Heart right ventricle (tissue), 16 donors: Measurements from ENCODE around the gene HABP2. TPM values are rescaled to one million over a fixed set of nuclear protein-coding genes. Genes with fewer than 3 reads are reported as not detected.

ENCODE experiments used
- ATAC-seq, 8 donors: fragments of 200-7000 bp; cut with Tn5 transposase; one replicate each; pipeline ENCODE4 v1.9.1; 2020; ENCODE audit warnings: mild to moderate bottlenecking in 8 of 8, moderate library complexity in 8 of 8, moderate number of reproducible peaks in 1 of 8
- DNase-seq, 2 donors: peaks; one replicate each; pipeline ENCODE4 v3.0.0-alpha.2; 2020
- H3K27ac ChIP-seq, 10 donors: fragments of 200-600 bp; sonication (generic) in 2 of 10; one replicate each; pipeline versions ENCODE4 v1.5.0 to v1.8.0; 2020 to 2022; ENCODE audit warnings: mild to moderate bottlenecking in 3 of 10
- H3K27me3 ChIP-seq, 7 donors: fragments of 200-600 bp; one replicate each; pipeline ENCODE4 v1.8.0; 2021 to 2022; ENCODE audit warnings: mild to moderate bottlenecking in 2 of 7
- H3K36me3 ChIP-seq, 9 donors: fragments of 200-600 bp; sonication (generic) in 1 of 9; one replicate each; pipeline versions ENCODE4 v1.5.0 to v1.8.0; 2020 to 2022; ENCODE audit warnings: mild to moderate bottlenecking in 2 of 9
- H3K4me1 ChIP-seq, 9 donors: fragments of 200-600 bp; sonication (generic) in 1 of 9; one replicate each; pipeline versions ENCODE4 v1.5.0 to v1.8.0; 2020 to 2022; ENCODE audit warnings: mild to moderate bottlenecking in 4 of 9
- H3K4me3 ChIP-seq, 10 donors: fragments of 200-600 bp; sonication (generic) in 2 of 10; one replicate each; pipeline versions ENCODE4 v1.5.0 to v1.8.0; 2020 to 2022; ENCODE audit warnings: mild to moderate bottlenecking in 7 of 10, moderate library complexity in 2 of 10
- H3K9me3 ChIP-seq, 11 donors: fragments of 200-600 bp in 10 of 11; sonication (generic) in 2 of 11; one replicate each; pipeline versions ENCODE4 v1.5.0 to v1.8.0; 2013 to 2022; ENCODE audit warnings: mild to moderate bottlenecking in 2 of 11, control low read depth in 1 of 11, moderate library complexity in 1 of 11
- WGBS, 2 donors: extraction: QIAGEN DNeasy Blood & Tissue Kit; methylation state at CpG; one replicate each; pipeline ENCODE4 v1.1.7; 2013; ENCODE audit warnings: inconsistent platforms in 1 of 2; 5-methylcytosine and 5-hydroxymethylcytosine counted together
- intact Hi-C, 10 donors: fragments of 100-400 bp; cut with DNase I; formaldehyde crosslinking; loops; one replicate each; pipeline versions ENCODE4 v1.11.1 to v1.14.2; 2022
- polyA plus RNA-seq, 2 donors: library from polyadenylated mRNA; stranded (reverse); fragments of 200-250 nt; gene quantifications; one replicate each; pipeline ENCODE4 v1.2.3, GENCODE V29; 2013
- total RNA-seq, 10 donors: library from RNA; stranded (reverse); fragmentation: NEBNext Ultra II Directional in 3 of 10; extraction: Animal tissue kit (Norgen Biotek cat#: 25700) in 3 of 10; gene quantifications; one replicate each; pipeline versions ENCODE4 v1.2.1 to v1.2.4, GENCODE V29; 2021 to 2023
- TF ChIP-seq, protein P1 (sequence below), 9 donors: fragments of 200-600 bp; sonication (generic) in 2 of 9; IDR thresholded peaks; one replicate each; pipeline versions ENCODE4 v1.5.0 to v1.8.0; 2021 to 2022; ENCODE audit warnings: antibody characterized with exemption in 9 of 9, mild to moderate bottlenecking in 5 of 9, moderate library complexity in 1 of 9
- donor health status: Arrhythmogenic right ventricular cardiomyopathy.
- donor health status: ischemic (EF 13 %, LVEDD 7.1; RV severe dilation, severe dysfunction).
- donor health status: healthy with polysubstance abuse.
- donor health status: DM: no; HTN: yes; CAD: no.
- donor health status: DM: no; HTN: no; CAD: no.
- donor health status: ischemic (EF 25% LVEDD 6.9; RV normal size, moderate dysfunction).
- donor health status: ischemic (EF 25% LVEDD 5.7; RV mildly dilated, moderate dysfunction).
- donor health status: healthy.
- donor health status: DM: yes; HTN: yes; CAD: no.
- donor health status: Ischemic cardiomyopathy.
- donor health status: ischemic (EF 35%, LVEDD 5.7; RV mildly dilated, moderate dysfunction).
- donor health status: nonischemic (EF 11% LVEDD 7.7; RV severe dilation, severe dysfunction).
- donor health status: DM: yes; HTN: yes; CAD: no.
- donor health status: PGD.
- donor health status: ischemic (EF 29% LVEDD 5.4; RV normal size, mild dysfunction).
- donor health status: nonischemic (EF 23%, LVEDD 6.1; RV moderate dilation, normal function).

Gene HABP2
- total and polyA plus RNA-seq, 12 donors = 0.12 to 0.51 TPM; not detected in 10

DNA sequence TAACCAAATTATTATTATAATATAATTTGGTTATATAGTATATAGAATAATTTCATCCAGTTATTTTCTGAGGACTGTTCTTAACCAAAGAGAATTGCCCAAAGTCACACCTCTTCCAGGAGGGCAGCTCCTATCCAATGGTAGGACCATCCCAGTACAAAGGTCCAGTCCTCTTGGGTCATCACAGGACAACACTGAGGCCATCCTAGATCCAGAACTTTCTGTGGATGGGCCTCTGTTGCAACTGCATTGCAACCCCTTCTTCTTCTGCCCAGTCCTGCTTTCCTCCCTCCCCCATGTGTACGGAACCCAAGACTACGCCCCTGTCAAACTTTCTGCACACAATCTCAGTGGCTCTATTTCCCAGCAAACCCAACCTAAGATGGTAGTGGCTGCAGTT, 5.4 kb upstream of the HABP2 start:
- 94 to 97% methylated on average over 2 of the region's 2 CpGs for WGBS, 2 donors
- TF ChIP-seq, protein P1, sequence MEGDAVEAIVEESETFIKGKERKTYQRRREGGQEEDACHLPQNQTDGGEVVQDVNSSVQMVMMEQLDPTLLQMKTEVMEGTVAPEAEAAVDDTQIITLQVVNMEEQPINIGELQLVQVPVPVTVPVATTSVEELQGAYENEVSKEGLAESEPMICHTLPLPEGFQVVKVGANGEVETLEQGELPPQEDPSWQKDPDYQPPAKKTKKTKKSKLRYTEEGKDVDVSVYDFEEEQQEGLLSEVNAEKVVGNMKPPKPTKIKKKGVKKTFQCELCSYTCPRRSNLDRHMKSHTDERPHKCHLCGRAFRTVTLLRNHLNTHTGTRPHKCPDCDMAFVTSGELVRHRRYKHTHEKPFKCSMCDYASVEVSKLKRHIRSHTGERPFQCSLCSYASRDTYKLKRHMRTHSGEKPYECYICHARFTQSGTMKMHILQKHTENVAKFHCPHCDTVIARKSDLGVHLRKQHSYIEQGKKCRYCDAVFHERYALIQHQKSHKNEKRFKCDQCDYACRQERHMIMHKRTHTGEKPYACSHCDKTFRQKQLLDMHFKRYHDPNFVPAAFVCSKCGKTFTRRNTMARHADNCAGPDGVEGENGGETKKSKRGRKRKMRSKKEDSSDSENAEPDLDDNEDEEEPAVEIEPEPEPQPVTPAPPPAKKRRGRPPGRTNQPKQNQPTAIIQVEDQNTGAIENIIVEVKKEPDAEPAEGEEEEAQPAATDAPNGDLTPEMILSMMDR (IDR thresholded peaks at IDR 0.05) = no peak
- ATAC-seq (no peak), DNase-seq (no peak)
- H3K9me3 ChIP-seq = no peaks in the 10 kb centered on the region
- H3K36me3 ChIP-seq = no peaks in the 10 kb centered on the region
- no peaks in the 10 kb centered on the region for H3K4me1 ChIP-seq
- intact Hi-C loops = no loop called here
- no peak overlapping the region for H3K27ac ChIP-seq
- no peak overlapping the region for H3K4me3 ChIP-seq
- H3K27me3 ChIP-seq = peaks cover 0 to 5% (median 0%) of the 10 kb centered on the region in 7 donors

DNA sequence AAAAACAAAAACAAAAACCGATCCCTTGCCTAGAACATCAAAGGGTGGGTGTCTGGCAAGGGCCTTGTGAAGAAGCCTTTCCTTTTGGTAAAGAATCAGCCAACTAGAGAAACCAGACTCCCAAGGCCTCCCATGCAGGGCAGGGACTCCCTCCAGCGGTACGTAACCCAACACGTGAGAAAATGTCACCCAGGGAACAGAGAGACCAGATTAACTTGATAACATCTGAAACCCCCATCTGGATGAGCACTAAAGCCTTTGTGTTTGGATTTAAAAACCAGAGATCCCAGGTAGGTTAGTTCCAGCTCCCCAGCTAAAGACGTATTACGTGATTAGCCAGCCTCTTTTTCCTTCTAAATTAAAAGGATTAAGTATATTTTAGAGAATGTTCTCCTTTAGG, 3.0 kb upstream of the HABP2 start:
- TF ChIP-seq, protein P1 (IDR thresholded peaks at IDR 0.05) = no peak
- H3K9me3 ChIP-seq = no peaks in the 10 kb centered on the region
- H3K27ac ChIP-seq = peak overlapping the region in 1 of 10 donors; percentile 16
- peaks cover 0 to 13% (median under 1%) of the 10 kb centered on the region in 7 donors for H3K27me3 ChIP-seq
- intact Hi-C loops = no loop called here
- H3K4me3 ChIP-seq = no peak overlapping the region
- H3K36me3 ChIP-seq = no peaks in the 10 kb centered on the region
- WGBS, 2 donors = 78 to 81% methylated on average over 6 of the region's 6 CpGs
- DNase-seq (no peak), ATAC-seq (no peak)
- no peaks in the 10 kb centered on the region for H3K4me1 ChIP-seq

DNA sequence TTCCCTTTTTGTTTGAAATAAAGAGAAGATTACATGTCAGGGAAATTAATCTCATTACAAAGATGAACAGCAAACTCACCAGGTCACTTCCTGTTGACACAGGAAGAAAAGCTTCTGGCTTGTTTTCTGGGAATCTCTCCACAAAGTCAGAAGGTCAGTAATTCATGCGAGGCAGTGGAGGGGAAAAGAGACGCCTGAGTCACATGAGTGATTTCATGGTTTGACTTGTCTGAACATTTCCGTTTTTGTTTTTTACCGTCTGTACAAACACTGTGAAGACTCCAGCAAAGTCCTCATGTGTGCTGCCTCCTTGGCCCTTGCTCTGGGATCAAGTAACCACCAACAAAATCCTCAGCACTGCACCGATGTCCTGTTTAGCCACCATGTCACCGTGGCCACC, 2.5 kb upstream of the HABP2 start:
- TF ChIP-seq, protein P1 (IDR thresholded peaks at IDR 0.05) = no peak
- intact Hi-C loops = no loop called here
- H3K36me3 ChIP-seq = no peaks in the 10 kb centered on the region
- ATAC-seq (no peak), DNase-seq (no peak)
- no peaks in the 10 kb centered on the region for H3K4me1 ChIP-seq
- no peaks in the 10 kb centered on the region for H3K9me3 ChIP-seq
- H3K4me3 ChIP-seq = no peak overlapping the region
- H3K27ac ChIP-seq = peak overlapping the region in 1 of 10 donors; percentile 16
- 52 to 54% methylated on average over 6 of the region's 6 CpGs for WGBS, 2 donors
- H3K27me3 ChIP-seq = peaks cover 0 to 16% (median 4%) of the 10 kb centered on the region in 7 donors

DNA sequence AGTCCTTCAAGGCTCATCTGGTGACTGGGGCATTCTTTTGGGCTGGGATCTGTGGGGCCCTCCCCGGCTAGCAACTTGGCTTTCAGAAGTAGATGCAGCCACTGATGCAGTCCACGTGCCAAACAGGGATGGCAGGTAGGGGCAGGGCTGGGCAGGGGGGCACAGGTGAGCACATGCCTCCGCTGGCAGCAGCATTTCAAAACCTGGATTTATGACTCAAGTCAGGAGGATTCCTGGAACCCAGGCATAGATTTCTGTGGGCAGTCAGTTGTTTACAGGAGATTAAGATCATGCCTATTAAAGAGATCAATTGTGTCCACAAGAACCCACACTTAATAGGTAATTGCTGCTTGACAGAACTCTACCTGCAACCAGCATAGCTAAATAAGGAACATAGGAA, 839 bp upstream of the HABP2 start:
- intact Hi-C loops = no loop called here
- H3K36me3 ChIP-seq = no peaks in the 10 kb centered on the region
- TF ChIP-seq, protein P1 (IDR thresholded peaks at IDR 0.05) = no peak
- peaks cover 0 to 4% (median 2%) of the 10 kb centered on the region in 9 donors for H3K4me1 ChIP-seq
- no peak overlapping the region for H3K27ac ChIP-seq
- H3K27me3 ChIP-seq = peaks cover 0 to 29% (median 7%) of the 10 kb centered on the region in 7 donors
- H3K9me3 ChIP-seq = no peaks in the 10 kb centered on the region
- ATAC-seq (no peak), DNase-seq (no peak)
- no peak overlapping the region for H3K4me3 ChIP-seq
- 89 to 95% methylated on average over 3 of the region's 3 CpGs for WGBS, 2 donors
